OCI-LY1 (cell line): ENCODE results near the gene CRY2.
"Not testable (repeated sequence)": the region's sequence is repeated elsewhere in the genome, so short reads cannot be mapped to it uniquely, and the experiment has no call there.

ENCODE experiments used
- H2AFZ ChIP-seq: fragments of 200-600 bp; sonication (generic), shearing (Covaris generic); 2 replicates; pipeline ENCODE4 v1.6.0; 2014; ENCODE audit warnings: antibody characterized with exemption, mild to moderate bottlenecking, low read length
- H3F3A ChIP-seq: fragments of 200-600 bp; sonication (generic), shearing (Covaris generic); 2 replicates; pipeline ENCODE4 v1.6.0; 2014; ENCODE audit warnings: mild to moderate bottlenecking, antibody characterized with exemption, low read length, moderate library complexity; ENCODE audit not compliant: insufficient read depth
- H3K27ac ChIP-seq: fragments of 200-600 bp; sonication (generic); 2 replicates; pipeline ENCODE4 v1.5.1; 2014; ENCODE audit warnings: low read length, mixed run types, mild to moderate bottlenecking, low read depth; ENCODE audit not compliant: poor library complexity, severe bottlenecking
- H3K27me3 ChIP-seq: fragments of 200-600 bp; sonication (generic); 2 replicates; pipeline ENCODE4 v1.6.0; 2014; ENCODE audit warnings: antibody characterized with exemption, mild to moderate bottlenecking, low read length, moderate library complexity; ENCODE audit not compliant: insufficient read depth
- H3K36me3 ChIP-seq: fragments of 200-600 bp; sonication (generic); 2 replicates; pipeline ENCODE4 v1.6.1; 2014; ENCODE audit warnings: mild to moderate bottlenecking, antibody characterized with exemption, low read length, moderate library complexity, mixed read lengths; ENCODE audit not compliant: insufficient read depth
- H3K4me1 ChIP-seq: fragments of 200-600 bp; sonication (generic); 2 replicates; pipeline ENCODE4 v1.5.1; 2014; ENCODE audit warnings: mild to moderate bottlenecking, low read length, moderate library complexity; ENCODE audit not compliant: insufficient read depth, severe bottlenecking
- H3K4me2 ChIP-seq: fragments of 200-600 bp; sonication (generic), shearing (Covaris generic); 2 replicates; pipeline ENCODE4 v1.6.1; 2014; ENCODE audit warnings: low read length
- H3K4me3 ChIP-seq: fragments of 200-600 bp; sonication (generic); 2 replicates; pipeline ENCODE4 v1.5.1; 2014; ENCODE audit warnings: low read length, low read depth, mild to moderate bottlenecking, mixed read lengths; ENCODE audit not compliant: poor library complexity, severe bottlenecking
- H3K79me2 ChIP-seq: fragments of 200-600 bp; shearing (Covaris generic); 2 replicates; pipeline ENCODE4 v1.6.1; 2016; ENCODE audit warnings: mixed run types, low read length, mixed read lengths; ENCODE audit not compliant: insufficient read depth
- H3K9ac ChIP-seq: fragments of 200-600 bp; sonication (generic), shearing (Covaris generic); 2 replicates; pipeline ENCODE4 v1.6.1; 2014; ENCODE audit warnings: mild to moderate bottlenecking, low read length, mixed read lengths
- H3K9me2 ChIP-seq: fragments of 200-600 bp; sonication (generic), shearing (Covaris generic); 2 replicates; pipeline ENCODE4 v1.6.1; 2014; ENCODE audit warnings: low read depth, mild to moderate bottlenecking, low read length, mixed read lengths
- H3K9me3 ChIP-seq: fragments of 200-600 bp; shearing (Covaris generic); 2 replicates; pipeline ENCODE4 v1.6.1; 2014; ENCODE audit warnings: low read length, mixed read lengths
- H4K20me1 ChIP-seq: fragments of 200-600 bp; sonication (generic), shearing (Covaris generic); 2 replicates; pipeline ENCODE4 v1.6.0; 2016; ENCODE audit warnings: mild to moderate bottlenecking, low read length; ENCODE audit not compliant: insufficient read depth
- CTCF ChIP-seq: fragments of 200-600 bp; sonication (generic), shearing (Covaris generic); IDR thresholded peaks from 2 replicates; pipeline ENCODE4 v1.5.1; 2017; ENCODE audit warnings: mild to moderate bottlenecking, antibody characterized with exemption, low read length, moderate library complexity, mixed read lengths
- EZH2 ChIP-seq: fragments of 200-600 bp; sonication (generic), shearing (Covaris generic); IDR thresholded peaks from 2 replicates; pipeline ENCODE4 v1.8.0; 2017; ENCODE audit warnings: borderline replicate concordance, mixed run types, mild to moderate bottlenecking, antibody characterized with exemption, low read length, moderate library complexity, mixed read lengths

CRY2 gene

DNA sequence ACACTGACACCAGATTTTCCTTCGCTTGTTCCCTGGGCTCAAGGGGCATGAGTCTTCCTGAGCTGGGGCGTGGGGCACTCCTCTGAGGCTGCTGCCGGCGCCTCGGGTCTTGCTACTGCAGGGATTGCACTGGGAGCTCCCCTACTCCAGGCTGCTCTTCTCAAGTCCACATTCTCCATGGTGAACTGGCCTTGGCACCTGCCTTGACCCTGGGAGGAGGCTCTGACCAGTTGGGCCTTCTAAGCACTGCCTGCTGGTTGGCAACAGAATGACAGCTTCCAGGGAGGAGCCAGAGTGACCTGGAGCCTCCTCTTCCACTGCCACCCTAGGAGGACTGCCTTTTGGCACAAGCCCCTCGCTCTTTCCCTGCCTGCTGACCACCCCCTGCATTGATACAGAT, 50.3 kb downstream of the CRY2 start:
- H3K9ac ChIP-seq: no peak overlapping the region
- H3K27ac ChIP-seq: no peak overlapping the region
- no peak overlapping the region for H2AFZ ChIP-seq
- H3K4me2 ChIP-seq: no peak overlapping the region
- H3K27me3 ChIP-seq: no peaks in the 10 kb centered on the region
- H4K20me1 ChIP-seq: no peaks in the 10 kb centered on the region
- no peaks in the 10 kb centered on the region for H3K79me2 ChIP-seq
- H3K4me1 ChIP-seq: peaks cover 7% of the 10 kb centered on the region
- H3K4me3 ChIP-seq: no peak overlapping the region
- no peaks in the 10 kb centered on the region for H3K36me3 ChIP-seq
- TF ChIP-seq CTCF: no peak
- TF ChIP-seq EZH2: no peak
- no peaks in the 10 kb centered on the region for H3F3A ChIP-seq
- no peaks in the 10 kb centered on the region for H3K9me3 ChIP-seq
- H3K9me2 ChIP-seq: no peaks in the 10 kb centered on the region

- Histone ChIP-seq H3K9me3 (no peaks in the 10 kb centered on the region), H3K9ac (no peak overlapping the region), H4K20me1 (no peaks in the 10 kb centered on the region), H3F3A (no peaks in the 10 kb centered on the region), H3K4me2 (peak overlapping the region; percentile 62; the same call in 1 of the 2 replicates), H2AFZ (no peak overlapping the region), H3K36me3 (no peaks in the 10 kb centered on the region), H3K79me2 (no peaks in the 10 kb centered on the region), H3K4me3 (no peak overlapping the region), H3K27me3 (peaks cover 4% of the 10 kb centered on the region; the same call in 1 of the 2 replicates), H3K27ac (no peak overlapping the region), H3K9me2 (no peaks in the 10 kb centered on the region), H3K4me1 (peaks cover 12% of the 10 kb centered on the region)
- TF ChIP-seq CTCF: no peak
- TF ChIP-seq EZH2: no peak
These were observed 51.8 kb downstream of the CRY2 start for GRCh38 chr11:45899086-45899447.

DNA sequence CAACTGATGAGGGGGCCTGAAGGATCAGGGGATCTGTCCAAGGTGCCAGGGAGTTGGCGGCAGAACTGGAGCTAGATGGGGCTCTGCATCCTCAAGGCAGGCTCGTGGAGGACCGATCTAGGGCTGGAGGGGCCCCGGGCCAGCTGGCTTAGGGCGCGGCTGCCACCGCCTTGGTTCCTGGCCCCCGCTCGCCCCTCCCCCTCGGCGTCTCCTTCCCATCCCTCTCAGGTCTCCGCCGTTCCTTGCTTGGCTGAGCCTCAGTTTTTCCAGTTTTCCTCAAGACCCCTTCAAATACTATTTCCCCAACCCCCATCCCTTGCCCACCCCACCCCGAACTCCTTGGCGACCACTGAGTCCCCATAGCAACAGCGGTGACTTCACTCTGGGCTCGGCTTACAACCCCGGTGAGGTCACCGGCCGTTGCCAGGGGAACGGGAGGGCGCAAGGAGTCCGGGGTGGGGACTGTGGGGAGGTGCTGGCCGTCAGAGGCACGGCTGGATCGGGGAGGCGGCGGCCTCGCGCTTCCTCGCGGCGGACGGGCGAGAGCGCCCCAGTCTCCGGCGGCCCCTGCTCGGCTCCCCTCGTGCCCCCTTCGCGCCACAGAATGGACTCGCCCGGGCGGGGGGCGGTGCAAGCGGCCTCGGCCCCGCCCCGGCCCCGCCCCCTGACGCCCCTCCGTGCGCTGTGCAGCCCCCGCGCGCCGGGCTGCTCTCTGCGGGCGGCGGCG, 52.3 kb downstream of the CRY2 start:
- Histone ChIP-seq H2AFZ (no peak overlapping the region), H3K27ac (no peak overlapping the region), H3K36me3 (no peaks in the 10 kb centered on the region), H4K20me1 (no peaks in the 10 kb centered on the region), H3K4me2 (peak overlapping the region; percentile 62), H3K27me3 (peaks cover 4% of the 10 kb centered on the region; the same call in 1 of the 2 replicates), H3K4me1 (peaks cover 12% of the 10 kb centered on the region), H3F3A (no peaks in the 10 kb centered on the region), H3K79me2 (no peaks in the 10 kb centered on the region), H3K9me2 (no peaks in the 10 kb centered on the region), H3K9ac (no peak overlapping the region; the same call in 1 of the 2 replicates), H3K9me3 (no peaks in the 10 kb centered on the region), H3K4me3 (peak overlapping the region; percentile 54)
- TF ChIP-seq EZH2 (no peak), CTCF (no peak)

- not testable (repeated sequence) for H3K9me3 ChIP-seq, H3K27me3 ChIP-seq, H3K9ac ChIP-seq, H3K9me2 ChIP-seq, H3K79me2 ChIP-seq, H4K20me1 ChIP-seq, H3K36me3 ChIP-seq, H3K27ac ChIP-seq, H2AFZ ChIP-seq, H3F3A ChIP-seq
- Histone ChIP-seq H3K4me2 (peak overlapping the region; percentile 62), H3K4me3 (peak overlapping the region; percentile 54), H3K4me1 (peaks cover 12% of the 10 kb centered on the region)
These were observed 53.0 kb downstream of the CRY2 start for GRCh38 chr11:45900175-45900800.
